Lower lobe of right lung (tissue), 2 donors: ENCODE measurements around the gene TANC1. TPM values are rescaled to one million over a fixed set of nuclear protein-coding genes. Genes with fewer than 3 reads are reported as not detected.
A peak's percentile ranks its signal among the peaks of the same experiment; 100 is the strongest.

Experiments used
- ATAC-seq, 2 donors: fragments of 200-7000 bp; cut with Tn5 transposase; one replicate each; pipeline ENCODE4 v1.9.1; 2020 to 2022; ENCODE audit warnings: mild to moderate bottlenecking in 2 of 2, moderate library complexity in 2 of 2
- DNase-seq: peaks from one replicate; pipeline ENCODE4 v3.0.0-alpha.2; 2020
- H3K27ac ChIP-seq: fragments of 200-600 bp; one replicate; pipeline ENCODE4 v1.8.0; 2022
- H3K27me3 ChIP-seq: fragments of 200-600 bp; one replicate; pipeline ENCODE4 v1.8.0; 2022; ENCODE audit warnings: low read depth
- H3K36me3 ChIP-seq: fragments of 200-600 bp; one replicate; pipeline ENCODE4 v1.8.0; 2022; ENCODE audit warnings: mild to moderate bottlenecking
- H3K4me1 ChIP-seq: fragments of 200-600 bp; one replicate; pipeline ENCODE4 v1.8.0; 2022
- H3K4me3 ChIP-seq: fragments of 200-600 bp; one replicate; pipeline ENCODE4 v1.8.0; 2022; ENCODE audit warnings: mild to moderate bottlenecking
- H3K9me3 ChIP-seq: fragments of 200-600 bp; one replicate; pipeline ENCODE4 v1.8.0; 2022
- CTCF ChIP-seq: fragments of 200-600 bp; IDR thresholded peaks from one replicate; pipeline ENCODE4 v1.8.0; 2022; ENCODE audit warnings: antibody characterized with exemption, mild to moderate bottlenecking
- intact Hi-C: fragments of 100-400 bp; cut with DNase I; formaldehyde crosslinking; loops from one replicate; pipeline ENCODE4 v1.11.0; 2022
- total RNA-seq: library from RNA; stranded (reverse); fragmentation: NEBNext Ultra II Directional; extraction: Animal tissue kit (Norgen Biotek cat#: 25700); gene quantifications from one replicate; pipeline ENCODE4 v1.2.1, GENCODE V29; 2021
- donor health status: DM: no; HTN: yes; CAD: no; lungs with severe emphysema.

The TANC1 gene
- total RNA-seq, 1 donor from 2014 or later: 39.5 TPM

- H3K36me3 ChIP-seq: no peaks in the 10 kb centered on the region
- H3K27ac ChIP-seq: no peak overlapping the region
- H3K4me3 ChIP-seq: no peak overlapping the region
- no peaks in the 10 kb centered on the region for H3K27me3 ChIP-seq
- no peak for TF ChIP-seq CTCF
- intact Hi-C loops: no loop called here
- ATAC-seq: peak; percentile 59 to 69
- peaks cover 53% of the 10 kb centered on the region for H3K4me1 ChIP-seq
- H3K9me3 ChIP-seq: no peaks in the 10 kb centered on the region
- DNase-seq: no peak
Measured at GRCh38 chr2:158973116-158973956, 4.9 kb downstream of the TANC1 start.

GRCh38 chr2:158975271-158975921, 7.0 kb downstream of the TANC1 start:
- Histone ChIP-seq H3K4me1 (peaks cover 59% of the 10 kb centered on the region), H3K9me3 (no peaks in the 10 kb centered on the region), H3K36me3 (no peaks in the 10 kb centered on the region), H3K27me3 (no peaks in the 10 kb centered on the region), H3K27ac (no peak overlapping the region), H3K4me3 (no peak overlapping the region)
- no peak for DNase-seq
- no peak for ATAC-seq
- intact Hi-C loops: no loop called here
- no peak for TF ChIP-seq CTCF

- H3K4me3 ChIP-seq: no peak overlapping the region
- H3K9me3 ChIP-seq: no peaks in the 10 kb centered on the region
- no peak for DNase-seq
- no peaks in the 10 kb centered on the region for H3K27me3 ChIP-seq
- no peak for TF ChIP-seq CTCF
- H3K27ac ChIP-seq: no peak overlapping the region
- peaks cover 51% of the 10 kb centered on the region for H3K4me1 ChIP-seq
- no peak for ATAC-seq
- intact Hi-C loops: no loop called here
- H3K36me3 ChIP-seq: no peaks in the 10 kb centered on the region
Measured at GRCh38 chr2:158979772-158980171, 11.3 kb downstream of the TANC1 start.

- TF ChIP-seq CTCF: no peak
- H3K27me3 ChIP-seq: no peaks in the 10 kb centered on the region
- no peaks in the 10 kb centered on the region for H3K9me3 ChIP-seq
- H3K4me1 ChIP-seq: peaks cover 73% of the 10 kb centered on the region
- no peak overlapping the region for H3K4me3 ChIP-seq
- no peak for DNase-seq
- intact Hi-C loops: no loop called here
- no peak overlapping the region for H3K27ac ChIP-seq
- ATAC-seq: peak; percentile 37 to 64
- H3K36me3 ChIP-seq: no peaks in the 10 kb centered on the region
Measured at GRCh38 chr2:158984604-158985135, 16.2 kb downstream of the TANC1 start.

- no peak overlapping the region for H3K27ac ChIP-seq
- peaks cover 48% of the 10 kb centered on the region for H3K4me1 ChIP-seq
- H3K9me3 ChIP-seq: no peaks in the 10 kb centered on the region
- no peak for TF ChIP-seq CTCF
- no peaks in the 10 kb centered on the region for H3K36me3 ChIP-seq
- intact Hi-C loops: no loop called here
- ATAC-seq (peak; percentile 83 to 85), DNase-seq (no peak)
- H3K4me3 ChIP-seq: no peak overlapping the region
- no peaks in the 10 kb centered on the region for H3K27me3 ChIP-seq
Measured at GRCh38 chr2:158988501-158988900, 20.1 kb downstream of the TANC1 start.
